ENCODE measurements around the gene NELL1. TPM values are rescaled to one million over a fixed set of nuclear protein-coding genes. Genes with fewer than 3 reads are reported as not detected.
"Not testable (repeated sequence)": the region's sequence is repeated elsewhere in the genome, so short reads cannot be mapped to it uniquely, and the experiment has no call there.

Gene NELL1
- total and polyA plus RNA-seq, 2 experiments from 2014 or later: 1.6 TPM; not detected in 1

DNA sequence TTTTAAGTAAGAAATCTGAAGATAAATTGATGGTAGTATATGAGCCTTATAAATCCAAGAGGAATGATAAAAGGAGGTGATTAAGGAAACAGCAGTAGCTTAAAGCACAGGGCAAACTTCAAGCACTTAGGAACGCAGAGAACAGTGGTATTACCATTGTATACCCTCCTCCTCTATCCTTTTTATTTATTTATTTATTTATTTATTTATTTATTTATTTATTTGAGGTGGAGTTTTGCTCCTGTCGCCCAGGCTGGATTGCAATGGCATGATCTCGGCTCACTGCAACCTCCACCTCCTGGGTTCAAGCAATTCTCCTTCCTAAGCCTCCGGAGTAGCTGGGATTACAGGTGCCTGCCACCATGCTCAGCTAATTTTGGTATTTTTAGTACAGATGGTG lies 472.2 kb downstream of the NELL1 start:
- peaks cover 13% of the 10 kb centered on the region for H3K4me1 Mint-ChIP-seq
- not testable (repeated sequence) for H3K27me3 Mint-ChIP-seq (ENCODE audit: insufficient read depth, low read depth, poor library complexity); H3K27ac Mint-ChIP-seq

DNA sequence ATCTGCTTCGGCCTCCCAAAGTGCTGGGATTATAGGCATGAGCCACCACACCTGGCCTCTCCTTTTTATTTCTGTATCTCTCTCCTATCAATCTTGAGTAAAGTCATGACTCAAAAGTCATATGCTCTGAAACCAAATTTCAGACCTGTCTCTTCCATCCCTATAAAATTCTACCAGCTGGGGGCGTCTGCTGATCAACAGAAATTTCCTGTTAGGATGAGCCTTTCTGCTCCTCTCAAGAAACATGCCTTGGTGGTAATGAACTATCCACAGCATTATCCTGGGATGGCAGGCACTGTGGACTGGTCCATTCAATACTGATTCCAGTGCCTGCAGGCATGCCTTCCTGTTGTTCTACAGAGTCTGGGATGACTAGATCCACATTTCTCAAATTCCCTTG lies 472.6 kb downstream of the NELL1 start:
- Histone ChIP-seq H3K9me2 (ENCODE audit: insufficient read depth) (no peaks in the 10 kb centered on the region; the same call in 1 of the 2 replicates), H3K4me3 (no peak overlapping the region), H3K79me2 (replicated peaks; ENCODE audit: insufficient read depth) (no peaks in the 10 kb centered on the region), H3K4me2 (no peak overlapping the region), H3K36me3 (ENCODE audit: insufficient read depth) (no peaks in the 10 kb centered on the region), H4K20me1 (replicated peaks; ENCODE audit: insufficient read depth) (no peaks in the 10 kb centered on the region), H3K27me3 (ENCODE audit: insufficient read depth) (no peaks in the 10 kb centered on the region), H3F3A (replicated peaks; ENCODE audit: low read depth) (no peaks in the 10 kb centered on the region), H3K27ac (ENCODE audit: low read depth) (no peak overlapping the region), H2AFZ (no peak overlapping the region), H3K4me1 (ENCODE audit: insufficient read depth) (peaks cover 10% of the 10 kb centered on the region)
- no peak overlapping the region for H3K4me3 Mint-ChIP-seq
- ATAC-seq (peak; percentile 66), DNase-seq (ENCODE audit: low spot score) (peak; percentile 77)
- H3K27ac Mint-ChIP-seq: no peak overlapping the region
- H3K27me3 Mint-ChIP-seq (ENCODE audit: insufficient read depth, low read depth, poor library complexity): no peaks in the 10 kb centered on the region
- no peaks in the 10 kb centered on the region for H3K36me3 Mint-ChIP-seq (ENCODE audit: low read depth)
- TF ChIP-seq ZNF114 (CRISPR knock-in tag; IDR thresholded peaks at IDR 0.05) (no peak), POLR2AphosphoS5 (IDR thresholded peaks at IDR 0.05; ENCODE audit: low read depth) (no peak), EZH2 (IDR thresholded peaks at IDR 0.05; ENCODE audit: low read depth, unreplicated experiment) (no peak)
- TF ChIP-seq, protein P1, sequence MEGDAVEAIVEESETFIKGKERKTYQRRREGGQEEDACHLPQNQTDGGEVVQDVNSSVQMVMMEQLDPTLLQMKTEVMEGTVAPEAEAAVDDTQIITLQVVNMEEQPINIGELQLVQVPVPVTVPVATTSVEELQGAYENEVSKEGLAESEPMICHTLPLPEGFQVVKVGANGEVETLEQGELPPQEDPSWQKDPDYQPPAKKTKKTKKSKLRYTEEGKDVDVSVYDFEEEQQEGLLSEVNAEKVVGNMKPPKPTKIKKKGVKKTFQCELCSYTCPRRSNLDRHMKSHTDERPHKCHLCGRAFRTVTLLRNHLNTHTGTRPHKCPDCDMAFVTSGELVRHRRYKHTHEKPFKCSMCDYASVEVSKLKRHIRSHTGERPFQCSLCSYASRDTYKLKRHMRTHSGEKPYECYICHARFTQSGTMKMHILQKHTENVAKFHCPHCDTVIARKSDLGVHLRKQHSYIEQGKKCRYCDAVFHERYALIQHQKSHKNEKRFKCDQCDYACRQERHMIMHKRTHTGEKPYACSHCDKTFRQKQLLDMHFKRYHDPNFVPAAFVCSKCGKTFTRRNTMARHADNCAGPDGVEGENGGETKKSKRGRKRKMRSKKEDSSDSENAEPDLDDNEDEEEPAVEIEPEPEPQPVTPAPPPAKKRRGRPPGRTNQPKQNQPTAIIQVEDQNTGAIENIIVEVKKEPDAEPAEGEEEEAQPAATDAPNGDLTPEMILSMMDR (conservative IDR thresholded peaks at IDR 0.05; ENCODE audit: low read depth in 2 of 2): peak; percentile 70 to 71
- peaks cover 13% of the 10 kb centered on the region for H3K4me1 Mint-ChIP-seq
- no peaks in the 10 kb centered on the region; the same call in 2 of the 3 replicates for H3K9me3 Mint-ChIP-seq

More for the DNA sequence above, 472.2 kb downstream of the NELL1 start:
- not testable (repeated sequence) for H3K27ac ChIP-seq (ENCODE audit: low read depth); DNase-seq (ENCODE audit: low spot score); H3K36me3 Mint-ChIP-seq (ENCODE audit: low read depth); H3K79me2 ChIP-seq (replicated peaks; ENCODE audit: insufficient read depth); H3K9me2 ChIP-seq (ENCODE audit: insufficient read depth); H3K36me3 ChIP-seq (ENCODE audit: insufficient read depth); H3K4me2 ChIP-seq; H3K4me3 Mint-ChIP-seq; H3K9me3 Mint-ChIP-seq; H3K27me3 ChIP-seq (ENCODE audit: insufficient read depth); ATAC-seq; H3K4me1 ChIP-seq (ENCODE audit: insufficient read depth); H2AFZ ChIP-seq; H3F3A ChIP-seq (replicated peaks; ENCODE audit: low read depth); H4K20me1 ChIP-seq (replicated peaks; ENCODE audit: insufficient read depth); H3K4me3 ChIP-seq

DNA sequence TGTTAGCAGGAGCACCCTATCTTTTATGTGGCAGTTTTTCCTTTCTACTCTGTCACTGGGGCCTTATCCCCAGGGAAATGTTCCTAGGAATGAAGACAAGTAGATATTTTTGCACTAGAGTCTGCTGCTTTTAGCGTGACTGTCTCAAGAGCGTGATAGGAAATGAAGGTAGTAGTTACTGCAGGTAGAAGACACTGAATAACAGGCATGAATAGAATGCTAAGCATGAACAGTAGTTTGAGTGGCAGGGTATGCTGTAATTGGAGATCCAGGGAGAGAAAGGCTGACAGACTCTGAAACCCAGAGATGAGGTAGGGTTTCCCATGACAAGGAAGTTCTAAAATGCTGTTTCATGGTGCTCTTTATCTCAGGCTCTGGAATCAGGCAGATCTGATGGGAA lies 475.1 kb downstream of the NELL1 start:
- DNase-seq (ENCODE audit: low spot score) (peak; percentile 6), ATAC-seq (no peak)
- H3K27ac Mint-ChIP-seq: peak overlapping the region; percentile 16
- Histone ChIP-seq H3K9me2 (ENCODE audit: insufficient read depth) (no peaks in the 10 kb centered on the region; the same call in 1 of the 2 replicates), H3K79me2 (replicated peaks; ENCODE audit: insufficient read depth) (no peaks in the 10 kb centered on the region), H2AFZ (peak overlapping the region; percentile 70), H3F3A (replicated peaks; ENCODE audit: low read depth) (no peaks in the 10 kb centered on the region), H3K27ac (ENCODE audit: low read depth) (0 out of 2 replicates have a peak overlapping the region, but pooled peaks have one; percentile 57), H3K27me3 (ENCODE audit: insufficient read depth) (no peaks in the 10 kb centered on the region), H3K4me3 (no peak overlapping the region), H3K4me1 (ENCODE audit: insufficient read depth) (peaks cover 10% of the 10 kb centered on the region), H3K36me3 (ENCODE audit: insufficient read depth) (no peaks in the 10 kb centered on the region), H3K4me2 (0 out of 2 replicates have a peak overlapping the region, but pooled peaks have one; percentile 28), H4K20me1 (replicated peaks; ENCODE audit: insufficient read depth) (no peaks in the 10 kb centered on the region)
- H3K4me3 Mint-ChIP-seq: no peak overlapping the region
- H3K4me1 Mint-ChIP-seq: peaks cover 13% of the 10 kb centered on the region
- H3K27me3 Mint-ChIP-seq (ENCODE audit: insufficient read depth, low read depth, poor library complexity): peaks cover 2% of the 10 kb centered on the region
- no peaks in the 10 kb centered on the region for H3K36me3 Mint-ChIP-seq (ENCODE audit: low read depth)
- no peaks in the 10 kb centered on the region; the same call in 2 of the 3 replicates for H3K9me3 Mint-ChIP-seq
- TF ChIP-seq, protein P1 (conservative IDR thresholded peaks at IDR 0.05; ENCODE audit: low read depth in 2 of 2): no peak
- TF ChIP-seq, protein P2, sequence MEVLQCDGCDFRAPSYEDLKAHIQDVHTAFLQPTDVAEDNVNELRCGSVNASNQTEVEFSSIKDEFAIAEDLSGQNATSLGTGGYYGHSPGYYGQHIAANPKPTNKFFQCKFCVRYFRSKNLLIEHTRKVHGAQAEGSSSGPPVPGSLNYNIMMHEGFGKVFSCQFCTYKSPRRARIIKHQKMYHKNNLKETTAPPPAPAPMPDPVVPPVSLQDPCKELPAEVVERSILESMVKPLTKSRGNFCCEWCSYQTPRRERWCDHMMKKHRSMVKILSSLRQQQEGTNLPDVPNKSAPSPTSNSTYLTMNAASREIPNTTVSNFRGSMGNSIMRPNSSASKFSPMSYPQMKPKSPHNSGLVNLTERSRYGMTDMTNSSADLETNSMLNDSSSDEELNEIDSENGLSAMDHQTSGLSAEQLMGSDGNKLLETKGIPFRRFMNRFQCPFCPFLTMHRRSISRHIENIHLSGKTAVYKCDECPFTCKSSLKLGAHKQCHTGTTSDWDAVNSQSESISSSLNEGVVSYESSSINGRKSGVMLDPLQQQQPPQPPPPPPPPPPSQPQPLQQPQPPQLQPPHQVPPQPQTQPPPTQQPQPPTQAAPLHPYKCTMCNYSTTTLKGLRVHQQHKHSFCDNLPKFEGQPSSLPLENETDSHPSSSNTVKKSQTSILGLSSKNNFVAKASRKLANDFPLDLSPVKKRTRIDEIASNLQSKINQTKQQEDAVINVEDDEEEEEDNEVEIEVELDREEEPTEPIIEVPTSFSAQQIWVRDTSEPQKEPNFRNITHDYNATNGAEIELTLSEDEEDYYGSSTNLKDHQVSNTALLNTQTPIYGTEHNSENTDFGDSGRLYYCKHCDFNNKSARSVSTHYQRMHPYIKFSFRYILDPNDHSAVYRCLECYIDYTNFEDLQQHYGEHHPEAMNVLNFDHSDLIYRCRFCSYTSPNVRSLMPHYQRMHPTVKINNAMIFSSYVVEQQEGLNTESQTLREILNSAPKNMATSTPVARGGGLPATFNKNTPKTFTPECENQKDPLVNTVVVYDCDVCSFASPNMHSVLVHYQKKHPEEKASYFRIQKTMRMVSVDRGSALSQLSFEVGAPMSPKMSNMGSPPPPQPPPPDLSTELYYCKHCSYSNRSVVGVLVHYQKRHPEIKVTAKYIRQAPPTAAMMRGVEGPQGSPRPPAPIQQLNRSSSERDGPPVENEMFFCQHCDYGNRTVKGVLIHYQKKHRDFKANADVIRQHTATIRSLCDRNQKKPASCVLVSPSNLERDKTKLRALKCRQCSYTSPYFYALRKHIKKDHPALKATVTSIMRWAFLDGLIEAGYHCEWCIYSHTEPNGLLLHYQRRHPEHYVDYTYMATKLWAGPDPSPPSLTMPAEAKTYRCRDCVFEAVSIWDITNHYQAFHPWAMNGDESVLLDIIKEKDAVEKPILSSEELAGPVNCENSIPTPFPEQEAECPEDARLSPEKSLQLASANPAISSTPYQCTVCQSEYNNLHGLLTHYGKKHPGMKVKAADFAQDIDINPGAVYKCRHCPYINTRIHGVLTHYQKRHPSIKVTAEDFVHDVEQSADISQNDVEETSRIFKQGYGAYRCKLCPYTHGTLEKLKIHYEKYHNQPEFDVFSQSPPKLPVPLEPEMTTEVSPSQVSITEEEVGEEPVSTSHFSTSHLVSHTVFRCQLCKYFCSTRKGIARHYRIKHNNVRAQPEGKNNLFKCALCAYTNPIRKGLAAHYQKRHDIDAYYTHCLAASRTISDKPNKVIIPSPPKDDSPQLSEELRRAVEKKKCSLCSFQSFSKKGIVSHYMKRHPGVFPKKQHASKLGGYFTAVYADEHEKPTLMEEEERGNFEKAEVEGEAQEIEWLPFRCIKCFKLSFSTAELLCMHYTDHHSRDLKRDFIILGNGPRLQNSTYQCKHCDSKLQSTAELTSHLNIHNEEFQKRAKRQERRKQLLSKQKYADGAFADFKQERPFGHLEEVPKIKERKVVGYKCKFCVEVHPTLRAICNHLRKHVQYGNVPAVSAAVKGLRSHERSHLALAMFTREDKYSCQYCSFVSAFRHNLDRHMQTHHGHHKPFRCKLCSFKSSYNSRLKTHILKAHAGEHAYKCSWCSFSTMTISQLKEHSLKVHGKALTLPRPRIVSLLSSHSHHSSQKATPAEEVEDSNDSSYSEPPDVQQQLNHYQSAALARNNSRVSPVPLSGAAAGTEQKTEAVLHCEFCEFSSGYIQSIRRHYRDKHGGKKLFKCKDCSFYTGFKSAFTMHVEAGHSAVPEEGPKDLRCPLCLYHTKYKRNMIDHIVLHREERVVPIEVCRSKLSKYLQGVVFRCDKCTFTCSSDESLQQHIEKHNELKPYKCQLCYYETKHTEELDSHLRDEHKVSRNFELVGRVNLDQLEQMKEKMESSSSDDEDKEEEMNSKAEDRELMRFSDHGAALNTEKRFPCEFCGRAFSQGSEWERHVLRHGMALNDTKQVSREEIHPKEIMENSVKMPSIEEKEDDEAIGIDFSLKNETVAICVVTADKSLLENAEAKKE (CRISPR knock-in tag; IDR thresholded peaks at IDR 0.05): no peak
- TF ChIP-seq STAT1 (IDR thresholded peaks at IDR 0.05; ENCODE audit: unreplicated experiment): no peak

Measured in GM23338 (cell line).